HepG2 (cell line): ENCODE results near the gene ANKRD55. TPM values are rescaled to one million over a fixed set of nuclear protein-coding genes. Genes with fewer than 3 reads are reported as not detected.

ENCODE experiments used
- BCL6 ChIP-seq: IDR thresholded peaks from 2 replicates; pipeline ENCODE4 v1.6.1; 2016; ENCODE audit warnings: missing genetic modification reagents, missing compliant biosample characterization
- CEBPG ChIP-seq: IDR thresholded peaks from 2 replicates; pipeline ENCODE4 v1.6.1; 2016
- FOSL2 ChIP-seq: sonication (generic); formaldehyde crosslinking; IDR thresholded peaks from 2 replicates; pipeline ENCODE4 v1.4.0; 2020; ENCODE audit warnings: missing genetic modification reagents
- FOXA1 ChIP-seq, 2 experiments: fragments of 450-650 bp in 1 of 2; sonication (generic) in 1 of 2; formaldehyde crosslinking in 1 of 2; IDR thresholded peaks; 2 replicates each; pipeline versions ENCODE4 v1.4.0 to v1.6.1; 2016 to 2020; ENCODE audit warnings: missing genetic modification reagents in 1 of 2
- HMG20A ChIP-seq: IDR thresholded peaks from 2 replicates; pipeline ENCODE4 v1.6.1; 2016; ENCODE audit warnings: borderline replicate concordance
- ISX ChIP-seq: sonication (generic); formaldehyde crosslinking; conservative IDR thresholded peaks from 2 replicates; pipeline ENCODE4 v1.5.0; 2020; ENCODE audit warnings: missing genetic modification reagents
- JUND ChIP-seq: sonication (generic); formaldehyde crosslinking; IDR thresholded peaks from 2 replicates; pipeline ENCODE4 v1.8.0; 2022; ENCODE audit warnings: mild to moderate bottlenecking, missing genetic modification reagents
- KAT8 ChIP-seq: IDR thresholded peaks from 2 replicates; pipeline ENCODE4 v1.6.1; 2016; ENCODE audit warnings: missing genetic modification reagents, missing compliant biosample characterization
- KLF16 ChIP-seq, 2 experiments: sonication (generic) in 1 of 2; formaldehyde crosslinking in 1 of 2; IDR thresholded peaks; 2 replicates each; pipeline versions ENCODE4 v1.6.1 to v1.8.0; 2016 to 2023; ENCODE audit warnings: missing genetic modification reagents in 2 of 2, missing compliant biosample characterization in 1 of 2
- SALL1 ChIP-seq: sonication (generic); formaldehyde crosslinking; IDR thresholded peaks from 2 replicates; pipeline ENCODE4 v1.8.0; 2022; ENCODE audit warnings: mild to moderate bottlenecking, missing genetic modification reagents
- THAP11 ChIP-seq: IDR thresholded peaks from 2 replicates; pipeline ENCODE4 v1.6.1; 2016; ENCODE audit warnings: missing biosample characterization, missing genetic modification reagents
- ZKSCAN8 ChIP-seq: IDR thresholded peaks from 2 replicates; pipeline ENCODE4 v1.6.1; 2016; ENCODE audit warnings: borderline replicate concordance, missing genetic modification reagents, missing compliant biosample characterization
- ZNF138 ChIP-seq: sonication (generic); formaldehyde crosslinking; IDR thresholded peaks from 2 replicates; pipeline ENCODE4 v1.5.0; 2020; ENCODE audit warnings: mild to moderate bottlenecking, low read depth, missing genetic modification reagents
- ZNF713 ChIP-seq: sonication (generic); formaldehyde crosslinking; IDR thresholded peaks from 2 replicates; pipeline ENCODE4 v1.4.0; 2020; ENCODE audit warnings: mild to moderate bottlenecking, missing genetic modification reagents
- ZNF782 ChIP-seq: sonication (generic); formaldehyde crosslinking; IDR thresholded peaks from 2 replicates; pipeline ENCODE4 v1.4.0; 2020; ENCODE audit warnings: missing genetic modification reagents, mild to moderate bottlenecking, borderline replicate concordance
- ZNF841 ChIP-seq: sonication (generic); formaldehyde crosslinking; IDR thresholded peaks from 2 replicates; pipeline ENCODE4 v1.8.1; 2023; ENCODE audit warnings: missing genetic modification reagents, borderline replicate concordance
- ZSCAN25 ChIP-seq: sonication (generic); formaldehyde crosslinking; IDR thresholded peaks from 2 replicates; pipeline ENCODE4 v1.8.0; 2022; ENCODE audit warnings: mild to moderate bottlenecking, missing genetic modification reagents
- polyA plus RNA-seq, 8 experiments: library from polyadenylated mRNA; depleted of rRNA in 3 of 8; stranded (reverse) in 7 of 8; unstranded in 1 of 8; fragments of >200 nt; fragmentation: Illumina TruSeq in 4 of 8; extraction: Trizol in 4 of 8; gene quantifications; 2 replicates each; pipeline versions ENCODE4 v1.2.1 to v1.2.3, GENCODE V29; 2011 to 2016; ENCODE audit warnings: low read depth in 4 of 8, missing spikeins in 1 of 8, mixed read lengths in 1 of 8; ENCODE audit not compliant: insufficient read depth in 1 of 8
- total RNA-seq, 5 experiments: library from RNA; depleted of rRNA; stranded (reverse); fragments of >200 nt; fragmentation: Illumina TruSeq; extraction: Trizol; gene quantifications; 2 replicates each; pipeline ENCODE4 v1.2.3, GENCODE V29; 2016; ENCODE audit warnings: low read depth in 1 of 5
- TF ChIP-seq, protein P1 (sequence below): sonication (generic); formaldehyde crosslinking; IDR thresholded peaks from 2 replicates; pipeline ENCODE4 v1.5.0; 2020; ENCODE audit warnings: mild to moderate bottlenecking, missing genetic modification reagents, moderate library complexity
- TF ChIP-seq, protein P2 (sequence below): IDR thresholded peaks from 2 replicates; pipeline ENCODE4 v1.6.1; 2016; ENCODE audit warnings: mild to moderate bottlenecking
- TF ChIP-seq, protein P3 (sequence below): sonication (generic); formaldehyde crosslinking; IDR thresholded peaks from 2 replicates; pipeline ENCODE4 v1.4.0; 2020; ENCODE audit warnings: low read depth, mild to moderate bottlenecking, missing genetic modification reagents
- TF ChIP-seq, protein P4 (sequence below): IDR thresholded peaks from 2 replicates; pipeline ENCODE4 v1.6.1; 2016; ENCODE audit warnings: low read depth, borderline replicate concordance

Gene ANKRD55
- total and polyA plus RNA-seq, 2 of the 13 experiments (the other 11 are each of a cell fraction or from before 2014, with no cell fraction given): 0.11 to 0.28 TPM

DNA sequence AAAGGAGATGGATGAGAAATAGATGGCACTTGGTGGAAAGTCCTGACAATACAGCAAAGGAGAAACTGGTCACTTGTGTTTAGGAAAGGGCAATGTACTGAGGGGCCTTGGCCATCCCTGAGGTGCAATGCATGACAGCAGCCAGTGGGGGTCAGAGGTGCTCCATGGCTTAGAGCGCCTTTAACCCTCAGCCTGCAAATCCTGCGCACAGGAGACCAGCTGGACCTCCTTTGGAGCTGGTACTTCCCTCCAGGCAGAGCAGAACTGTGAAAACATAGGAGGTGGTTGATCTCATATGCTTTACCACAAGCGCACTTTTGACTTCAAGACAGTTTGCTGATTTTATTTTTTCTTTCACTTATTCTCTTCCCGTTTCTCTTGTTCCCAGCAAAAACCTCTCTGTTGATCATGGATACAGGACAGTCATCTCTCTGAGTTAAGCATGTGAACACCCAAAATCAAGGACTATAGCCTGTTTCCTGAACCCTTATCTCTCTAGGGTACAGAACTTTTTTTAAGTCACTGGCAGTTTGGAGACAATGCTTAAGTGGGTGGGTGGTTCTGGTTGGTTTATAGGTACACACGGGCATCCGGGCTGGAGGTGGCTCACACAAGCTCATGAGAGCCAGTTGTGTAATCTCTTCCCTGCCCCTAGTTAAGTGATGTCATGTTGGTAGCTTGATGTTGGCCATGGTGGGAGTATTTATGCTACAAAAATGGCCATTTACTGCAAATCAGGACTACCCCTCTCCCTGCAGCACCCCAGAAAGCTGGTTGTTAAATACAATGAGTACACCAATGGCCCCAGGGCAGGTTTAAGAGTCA, 37.6 kb upstream of the ANKRD55 start (continued):
- 0 out of 2 replicates have a peak, but pooled peaks have one; percentile 40 for TF ChIP-seq ZNF138 (CRISPR knock-in tag)
- no peak for TF ChIP-seq FOXA1 (IDR thresholded peaks at IDR 0.05)
- peak; percentile 28; the same call in 1 of the 2 replicates for TF ChIP-seq FOXA1 (CRISPR knock-in tag; IDR thresholded peaks at IDR 0.05)
- TF ChIP-seq JUND (CRISPR knock-in tag): no peak
- TF ChIP-seq ZSCAN25 (CRISPR knock-in tag): peak; percentile 42; the same call in 1 of the 2 replicates
- peak; percentile 46; the same call in 1 of the 2 replicates for TF ChIP-seq KAT8
- TF ChIP-seq, protein P1, sequence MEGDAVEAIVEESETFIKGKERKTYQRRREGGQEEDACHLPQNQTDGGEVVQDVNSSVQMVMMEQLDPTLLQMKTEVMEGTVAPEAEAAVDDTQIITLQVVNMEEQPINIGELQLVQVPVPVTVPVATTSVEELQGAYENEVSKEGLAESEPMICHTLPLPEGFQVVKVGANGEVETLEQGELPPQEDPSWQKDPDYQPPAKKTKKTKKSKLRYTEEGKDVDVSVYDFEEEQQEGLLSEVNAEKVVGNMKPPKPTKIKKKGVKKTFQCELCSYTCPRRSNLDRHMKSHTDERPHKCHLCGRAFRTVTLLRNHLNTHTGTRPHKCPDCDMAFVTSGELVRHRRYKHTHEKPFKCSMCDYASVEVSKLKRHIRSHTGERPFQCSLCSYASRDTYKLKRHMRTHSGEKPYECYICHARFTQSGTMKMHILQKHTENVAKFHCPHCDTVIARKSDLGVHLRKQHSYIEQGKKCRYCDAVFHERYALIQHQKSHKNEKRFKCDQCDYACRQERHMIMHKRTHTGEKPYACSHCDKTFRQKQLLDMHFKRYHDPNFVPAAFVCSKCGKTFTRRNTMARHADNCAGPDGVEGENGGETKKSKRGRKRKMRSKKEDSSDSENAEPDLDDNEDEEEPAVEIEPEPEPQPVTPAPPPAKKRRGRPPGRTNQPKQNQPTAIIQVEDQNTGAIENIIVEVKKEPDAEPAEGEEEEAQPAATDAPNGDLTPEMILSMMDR (CRISPR knock-in tag): peak; percentile 97
- TF ChIP-seq, protein P2, sequence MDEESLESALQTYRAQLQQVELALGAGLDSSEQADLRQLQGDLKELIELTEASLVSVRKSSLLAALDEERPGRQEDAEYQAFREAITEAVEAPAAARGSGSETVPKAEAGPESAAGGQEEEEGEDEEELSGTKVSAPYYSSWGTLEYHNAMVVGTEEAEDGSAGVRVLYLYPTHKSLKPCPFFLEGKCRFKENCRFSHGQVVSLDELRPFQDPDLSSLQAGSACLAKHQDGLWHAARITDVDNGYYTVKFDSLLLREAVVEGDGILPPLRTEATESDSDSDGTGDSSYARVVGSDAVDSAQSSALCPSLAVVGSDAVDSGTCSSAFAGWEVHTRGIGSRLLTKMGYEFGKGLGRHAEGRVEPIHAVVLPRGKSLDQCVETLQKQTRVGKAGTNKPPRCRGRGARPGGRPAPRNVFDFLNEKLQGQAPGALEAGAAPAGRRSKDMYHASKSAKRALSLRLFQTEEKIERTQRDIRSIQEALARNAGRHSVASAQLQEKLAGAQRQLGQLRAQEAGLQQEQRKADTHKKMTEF (CRISPR knock-in tag): peak; percentile 50; the same call in 1 of the 2 replicates
- no peak for TF ChIP-seq ZNF841
- TF ChIP-seq, protein P3, sequence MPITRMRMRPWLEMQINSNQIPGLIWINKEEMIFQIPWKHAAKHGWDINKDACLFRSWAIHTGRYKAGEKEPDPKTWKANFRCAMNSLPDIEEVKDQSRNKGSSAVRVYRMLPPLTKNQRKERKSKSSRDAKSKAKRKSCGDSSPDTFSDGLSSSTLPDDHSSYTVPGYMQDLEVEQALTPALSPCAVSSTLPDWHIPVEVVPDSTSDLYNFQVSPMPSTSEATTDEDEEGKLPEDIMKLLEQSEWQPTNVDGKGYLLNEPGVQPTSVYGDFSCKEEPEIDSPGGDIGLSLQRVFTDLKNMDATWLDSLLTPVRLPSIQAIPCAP (CRISPR knock-in tag): no peak
- peak in 1 of 2 experiments; percentile 65; a peak in 1 of 4 replicates for TF ChIP-seq KLF16 (CRISPR knock-in tag; IDR thresholded peaks at IDR 0.05)
- TF ChIP-seq ZNF782 (CRISPR knock-in tag): no peak
- peak; percentile 56; the same call in 1 of the 2 replicates for TF ChIP-seq ZKSCAN8
- TF ChIP-seq, protein P4, sequence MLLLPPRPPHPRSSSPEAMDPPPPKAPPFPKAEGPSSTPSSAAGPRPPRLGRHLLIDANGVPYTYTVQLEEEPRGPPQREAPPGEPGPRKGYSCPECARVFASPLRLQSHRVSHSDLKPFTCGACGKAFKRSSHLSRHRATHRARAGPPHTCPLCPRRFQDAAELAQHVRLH: 0 out of 2 replicates have a peak, but pooled peaks have one; percentile 42
- peak; percentile 61 for TF ChIP-seq FOSL2 (CRISPR knock-in tag)
- TF ChIP-seq HMG20A: no peak
- TF ChIP-seq ISX: no peak
- TF ChIP-seq CEBPG (CRISPR knock-in tag): 0 out of 2 replicates have a peak, but pooled peaks have one; percentile 7
- TF ChIP-seq BCL6 (CRISPR knock-in tag): peak; percentile 35; the same call in 1 of the 2 replicates
- TF ChIP-seq THAP11 (CRISPR knock-in tag): peak; percentile 36; the same call in 1 of the 2 replicates
- TF ChIP-seq ZNF713 (CRISPR knock-in tag): no peak
- TF ChIP-seq SALL1: peak; percentile 83
